Liver (tissue), 3 donors: ENCODE results near the gene YWHAB.
"Not testable (repeated sequence)": the region's sequence is repeated elsewhere in the genome, so short reads cannot be mapped to it uniquely, and the experiment has no call there.

Source experiments
- GABPA ChIP-seq, 2 donors: IDR thresholded peaks in 1 of 2; conservative IDR thresholded peaks in 1 of 2; 2 replicates each; pipeline ENCODE4 v1.6.1; 2016; ENCODE audit warnings: antibody characterized with exemption in 2 of 2, mild to moderate bottlenecking in 1 of 2, moderate library complexity in 1 of 2
- JUND ChIP-seq, 2 donors: IDR thresholded peaks; 2 replicates each; pipeline ENCODE4 v1.6.1; 2016; ENCODE audit warnings: antibody characterized with exemption in 2 of 2
- RAD21 ChIP-seq, 2 donors: IDR thresholded peaks; 2 replicates each; pipeline ENCODE4 v1.6.1; 2016; ENCODE audit warnings: antibody characterized with exemption in 2 of 2, mild to moderate bottlenecking in 2 of 2
- RXRA ChIP-seq, 2 donors: IDR thresholded peaks; 2 replicates each; pipeline ENCODE4 v1.6.1; 2017 to 2018; ENCODE audit warnings: antibody characterized with exemption in 2 of 2, mild to moderate bottlenecking in 1 of 2
- SP1 ChIP-seq: IDR thresholded peaks from 2 replicates; pipeline ENCODE4 v1.6.1; 2018; ENCODE audit warnings: antibody characterized with exemption, mild to moderate bottlenecking
- TAF1 ChIP-seq: conservative IDR thresholded peaks from 2 replicates; pipeline ENCODE4 v1.6.1; 2016; ENCODE audit warnings: antibody characterized with exemption, mild to moderate bottlenecking
- YY1 ChIP-seq: IDR thresholded peaks from 2 replicates; pipeline ENCODE4 v1.6.1; 2016; ENCODE audit warnings: antibody characterized with exemption, mild to moderate bottlenecking
- TF ChIP-seq, protein P1 (sequence below): fragments of 150-350 bp; IDR thresholded peaks from 2 replicates; pipeline ENCODE4 v1.5.1; 2017; ENCODE audit warnings: improper control_type of control experiment, low read depth, low read length; ENCODE audit not compliant: missing input control
- TF ChIP-seq, protein P2 (sequence below): IDR thresholded peaks from 2 replicates; pipeline ENCODE4 v1.6.1; 2016; ENCODE audit warnings: antibody characterized with exemption
- TF ChIP-seq, protein P3 (sequence below): IDR thresholded peaks from 2 replicates; pipeline ENCODE4 v1.6.1; 2016; ENCODE audit warnings: antibody characterized with exemption
- TF ChIP-seq, protein P4 (sequence below): IDR thresholded peaks from 2 replicates; pipeline ENCODE4 v1.6.1; 2016; ENCODE audit warnings: antibody characterized with exemption, mild to moderate bottlenecking
- donor health status: healthy.
- donor health status: healthy.

DNA sequence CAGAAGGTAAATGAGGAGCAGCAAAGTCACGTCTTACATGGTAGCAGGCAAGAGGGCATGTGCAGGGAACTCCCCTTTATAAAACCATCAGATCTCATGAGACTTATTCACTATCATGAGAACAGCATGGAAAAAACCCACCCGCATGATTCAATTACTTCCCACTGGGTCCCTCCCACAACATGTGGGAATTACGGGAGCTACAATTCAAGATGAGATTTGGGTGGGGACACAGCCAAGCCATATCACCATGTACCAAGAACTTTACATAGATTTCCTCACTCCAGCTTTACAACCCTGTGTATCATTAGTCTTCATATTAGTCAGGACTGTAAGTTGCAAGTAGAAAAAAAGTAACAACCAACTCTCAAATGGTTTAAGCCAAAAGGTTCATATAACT is 21.0 kb upstream of the YWHAB start:
- TF ChIP-seq, protein P1, sequence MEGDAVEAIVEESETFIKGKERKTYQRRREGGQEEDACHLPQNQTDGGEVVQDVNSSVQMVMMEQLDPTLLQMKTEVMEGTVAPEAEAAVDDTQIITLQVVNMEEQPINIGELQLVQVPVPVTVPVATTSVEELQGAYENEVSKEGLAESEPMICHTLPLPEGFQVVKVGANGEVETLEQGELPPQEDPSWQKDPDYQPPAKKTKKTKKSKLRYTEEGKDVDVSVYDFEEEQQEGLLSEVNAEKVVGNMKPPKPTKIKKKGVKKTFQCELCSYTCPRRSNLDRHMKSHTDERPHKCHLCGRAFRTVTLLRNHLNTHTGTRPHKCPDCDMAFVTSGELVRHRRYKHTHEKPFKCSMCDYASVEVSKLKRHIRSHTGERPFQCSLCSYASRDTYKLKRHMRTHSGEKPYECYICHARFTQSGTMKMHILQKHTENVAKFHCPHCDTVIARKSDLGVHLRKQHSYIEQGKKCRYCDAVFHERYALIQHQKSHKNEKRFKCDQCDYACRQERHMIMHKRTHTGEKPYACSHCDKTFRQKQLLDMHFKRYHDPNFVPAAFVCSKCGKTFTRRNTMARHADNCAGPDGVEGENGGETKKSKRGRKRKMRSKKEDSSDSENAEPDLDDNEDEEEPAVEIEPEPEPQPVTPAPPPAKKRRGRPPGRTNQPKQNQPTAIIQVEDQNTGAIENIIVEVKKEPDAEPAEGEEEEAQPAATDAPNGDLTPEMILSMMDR: not testable (repeated sequence)
- TF ChIP-seq SP1; JUND (IDR thresholded peaks at IDR 0.05); TAF1; GABPA (IDR thresholded peaks at IDR 0.05 in 1 of 2, conservative IDR thresholded peaks at IDR 0.05 in 1 of 2); RAD21 (IDR thresholded peaks at IDR 0.05); YY1; RXRA (IDR thresholded peaks at IDR 0.05): not testable (repeated sequence)
- TF ChIP-seq, protein P2, sequence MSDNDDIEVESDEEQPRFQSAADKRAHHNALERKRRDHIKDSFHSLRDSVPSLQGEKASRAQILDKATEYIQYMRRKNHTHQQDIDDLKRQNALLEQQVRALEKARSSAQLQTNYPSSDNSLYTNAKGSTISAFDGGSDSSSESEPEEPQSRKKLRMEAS: not testable (repeated sequence)
- TF ChIP-seq, protein P3, sequence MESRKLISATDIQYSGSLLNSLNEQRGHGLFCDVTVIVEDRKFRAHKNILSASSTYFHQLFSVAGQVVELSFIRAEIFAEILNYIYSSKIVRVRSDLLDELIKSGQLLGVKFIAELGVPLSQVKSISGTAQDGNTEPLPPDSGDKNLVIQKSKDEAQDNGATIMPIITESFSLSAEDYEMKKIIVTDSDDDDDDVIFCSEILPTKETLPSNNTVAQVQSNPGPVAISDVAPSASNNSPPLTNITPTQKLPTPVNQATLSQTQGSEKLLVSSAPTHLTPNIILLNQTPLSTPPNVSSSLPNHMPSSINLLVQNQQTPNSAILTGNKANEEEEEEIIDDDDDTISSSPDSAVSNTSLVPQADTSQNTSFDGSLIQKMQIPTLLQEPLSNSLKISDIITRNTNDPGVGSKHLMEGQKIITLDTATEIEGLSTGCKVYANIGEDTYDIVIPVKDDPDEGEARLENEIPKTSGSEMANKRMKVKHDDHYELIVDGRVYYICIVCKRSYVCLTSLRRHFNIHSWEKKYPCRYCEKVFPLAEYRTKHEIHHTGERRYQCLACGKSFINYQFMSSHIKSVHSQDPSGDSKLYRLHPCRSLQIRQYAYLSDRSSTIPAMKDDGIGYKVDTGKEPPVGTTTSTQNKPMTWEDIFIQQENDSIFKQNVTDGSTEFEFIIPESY: not testable (repeated sequence)
- TF ChIP-seq, protein P4, sequence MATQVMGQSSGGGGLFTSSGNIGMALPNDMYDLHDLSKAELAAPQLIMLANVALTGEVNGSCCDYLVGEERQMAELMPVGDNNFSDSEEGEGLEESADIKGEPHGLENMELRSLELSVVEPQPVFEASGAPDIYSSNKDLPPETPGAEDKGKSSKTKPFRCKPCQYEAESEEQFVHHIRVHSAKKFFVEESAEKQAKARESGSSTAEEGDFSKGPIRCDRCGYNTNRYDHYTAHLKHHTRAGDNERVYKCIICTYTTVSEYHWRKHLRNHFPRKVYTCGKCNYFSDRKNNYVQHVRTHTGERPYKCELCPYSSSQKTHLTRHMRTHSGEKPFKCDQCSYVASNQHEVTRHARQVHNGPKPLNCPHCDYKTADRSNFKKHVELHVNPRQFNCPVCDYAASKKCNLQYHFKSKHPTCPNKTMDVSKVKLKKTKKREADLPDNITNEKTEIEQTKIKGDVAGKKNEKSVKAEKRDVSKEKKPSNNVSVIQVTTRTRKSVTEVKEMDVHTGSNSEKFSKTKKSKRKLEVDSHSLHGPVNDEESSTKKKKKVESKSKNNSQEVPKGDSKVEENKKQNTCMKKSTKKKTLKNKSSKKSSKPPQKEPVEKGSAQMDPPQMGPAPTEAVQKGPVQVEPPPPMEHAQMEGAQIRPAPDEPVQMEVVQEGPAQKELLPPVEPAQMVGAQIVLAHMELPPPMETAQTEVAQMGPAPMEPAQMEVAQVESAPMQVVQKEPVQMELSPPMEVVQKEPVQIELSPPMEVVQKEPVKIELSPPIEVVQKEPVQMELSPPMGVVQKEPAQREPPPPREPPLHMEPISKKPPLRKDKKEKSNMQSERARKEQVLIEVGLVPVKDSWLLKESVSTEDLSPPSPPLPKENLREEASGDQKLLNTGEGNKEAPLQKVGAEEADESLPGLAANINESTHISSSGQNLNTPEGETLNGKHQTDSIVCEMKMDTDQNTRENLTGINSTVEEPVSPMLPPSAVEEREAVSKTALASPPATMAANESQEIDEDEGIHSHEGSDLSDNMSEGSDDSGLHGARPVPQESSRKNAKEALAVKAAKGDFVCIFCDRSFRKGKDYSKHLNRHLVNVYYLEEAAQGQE: not testable (repeated sequence)
